ENCODE data around the gene NOD1.

GRCh38 chr7:30446266-30446665 lies 32.3 kb downstream of the NOD1 start:
- TF ChIP-seq POLR2AphosphoS5 (IDR thresholded peaks at IDR 0.05; ENCODE audit: borderline replicate concordance, low read depth, low read length) (no peak), EZH2 (IDR thresholded peaks at IDR 0.05) (no peak), FOXP2 (optimal IDR thresholded peaks at IDR 0.05; ENCODE audit: control extremely low read depth, extremely low read length, insufficient read depth) (no peak)

All from SK-N-MC (cell line).